HepG2 (cell line): Measurements from ENCODE around the gene MEX3A. TPM values are rescaled to one million over a fixed set of nuclear protein-coding genes. Genes with fewer than 3 reads are reported as not detected.

Source experiments
- EEA1 ChIP-seq: sonication (generic); formaldehyde crosslinking; IDR thresholded peaks from 2 replicates; pipeline ENCODE4 v1.5.1; 2020; ENCODE audit warnings: mild to moderate bottlenecking, missing genetic modification reagents, borderline replicate concordance
- GLI4 ChIP-seq: sonication (generic); formaldehyde crosslinking; IDR thresholded peaks from 2 replicates; pipeline ENCODE4 v1.5.1; 2020; ENCODE audit warnings: missing genetic modification reagents, mild to moderate bottlenecking, moderate library complexity, borderline replicate concordance
- NCOA1 ChIP-seq: sonication (generic); formaldehyde crosslinking; IDR thresholded peaks from 2 replicates; pipeline ENCODE4 v1.9.0; 2021; ENCODE audit warnings: missing genetic modification reagents
- POLR2AphosphoS2 ChIP-seq: IDR thresholded peaks from 2 replicates; pipeline ENCODE4 v1.6.1; 2011; ENCODE audit warnings: low read depth, low read length, improper control_type of control experiment
- POLR2G ChIP-seq: fragments of 200-400 bp; formaldehyde crosslinking; IDR thresholded peaks from 2 replicates; pipeline ENCODE4 v1.6.1; 2018; ENCODE audit warnings: mild to moderate bottlenecking, low read depth, low read length, moderate library complexity
- TOE1 ChIP-seq: sonication (generic); formaldehyde crosslinking; IDR thresholded peaks from 2 replicates; pipeline ENCODE4 v1.4.0; 2020; ENCODE audit warnings: mild to moderate bottlenecking, missing genetic modification reagents
- ZFP37 ChIP-seq: sonication (generic); formaldehyde crosslinking; IDR thresholded peaks from 2 replicates; pipeline ENCODE4 v1.4.0; 2020; ENCODE audit warnings: missing genetic modification reagents, borderline replicate concordance
- ZNF280D ChIP-seq: sonication (generic); formaldehyde crosslinking; IDR thresholded peaks from 2 replicates; pipeline ENCODE4 v1.5.1; 2020; ENCODE audit warnings: mild to moderate bottlenecking, missing genetic modification reagents
- ZNF451 ChIP-seq: sonication (generic); formaldehyde crosslinking; IDR thresholded peaks from 2 replicates; pipeline ENCODE4 v1.5.0; 2020; ENCODE audit warnings: mild to moderate bottlenecking, missing genetic modification reagents
- ZNF75D ChIP-seq: sonication (generic); formaldehyde crosslinking; IDR thresholded peaks from 2 replicates; pipeline ENCODE4 v1.8.1; 2023; ENCODE audit warnings: missing genetic modification reagents, mild to moderate bottlenecking, borderline replicate concordance
- polyA plus RNA-seq, 8 experiments: library from polyadenylated mRNA; depleted of rRNA in 3 of 8; stranded (reverse) in 7 of 8; unstranded in 1 of 8; fragments of >200 nt; fragmentation: Illumina TruSeq in 4 of 8; extraction: Trizol in 4 of 8; gene quantifications; 2 replicates each; pipeline versions ENCODE4 v1.2.1 to v1.2.3, GENCODE V29; 2011 to 2016; ENCODE audit warnings: low read depth in 4 of 8, missing spikeins in 1 of 8, mixed read lengths in 1 of 8; ENCODE audit not compliant: insufficient read depth in 1 of 8
- total RNA-seq, 5 experiments: library from RNA; depleted of rRNA; stranded (reverse); fragments of >200 nt; fragmentation: Illumina TruSeq; extraction: Trizol; gene quantifications; 2 replicates each; pipeline ENCODE4 v1.2.3, GENCODE V29; 2016; ENCODE audit warnings: low read depth in 1 of 5
- TF ChIP-seq, protein P1 (sequence below): sonication (generic); formaldehyde crosslinking; IDR thresholded peaks from 2 replicates; pipeline ENCODE4 v1.5.0; 2020; ENCODE audit warnings: mild to moderate bottlenecking, missing genetic modification reagents, borderline replicate concordance
- TF ChIP-seq, protein P2 (sequence below): sonication (generic); formaldehyde crosslinking; conservative IDR thresholded peaks from 2 replicates; pipeline ENCODE4 v1.8.0; 2022; ENCODE audit warnings: mild to moderate bottlenecking, moderate library complexity, missing genetic modification reagents
- TF ChIP-seq, protein P3 (sequence below): IDR thresholded peaks from 2 replicates; pipeline ENCODE4 v1.6.1; 2016; ENCODE audit warnings: low read depth, borderline replicate concordance
- TF ChIP-seq, protein P4 (sequence below): sonication (generic); formaldehyde crosslinking; IDR thresholded peaks from 2 replicates; pipeline ENCODE4 v1.4.0; 2020; ENCODE audit warnings: mild to moderate bottlenecking, missing genetic modification reagents, borderline replicate concordance
- TF ChIP-seq, protein P5 (sequence below): sonication (generic); formaldehyde crosslinking; IDR thresholded peaks from 2 replicates; pipeline ENCODE4 v1.5.0; 2020; ENCODE audit warnings: missing genetic modification reagents

MEX3A gene
- total and polyA plus RNA-seq, 2 of the 13 experiments (the other 11 are each of a cell fraction or from before 2014, with no cell fraction given) = 7.6 to 9.1 TPM

- TF ChIP-seq, protein P1, sequence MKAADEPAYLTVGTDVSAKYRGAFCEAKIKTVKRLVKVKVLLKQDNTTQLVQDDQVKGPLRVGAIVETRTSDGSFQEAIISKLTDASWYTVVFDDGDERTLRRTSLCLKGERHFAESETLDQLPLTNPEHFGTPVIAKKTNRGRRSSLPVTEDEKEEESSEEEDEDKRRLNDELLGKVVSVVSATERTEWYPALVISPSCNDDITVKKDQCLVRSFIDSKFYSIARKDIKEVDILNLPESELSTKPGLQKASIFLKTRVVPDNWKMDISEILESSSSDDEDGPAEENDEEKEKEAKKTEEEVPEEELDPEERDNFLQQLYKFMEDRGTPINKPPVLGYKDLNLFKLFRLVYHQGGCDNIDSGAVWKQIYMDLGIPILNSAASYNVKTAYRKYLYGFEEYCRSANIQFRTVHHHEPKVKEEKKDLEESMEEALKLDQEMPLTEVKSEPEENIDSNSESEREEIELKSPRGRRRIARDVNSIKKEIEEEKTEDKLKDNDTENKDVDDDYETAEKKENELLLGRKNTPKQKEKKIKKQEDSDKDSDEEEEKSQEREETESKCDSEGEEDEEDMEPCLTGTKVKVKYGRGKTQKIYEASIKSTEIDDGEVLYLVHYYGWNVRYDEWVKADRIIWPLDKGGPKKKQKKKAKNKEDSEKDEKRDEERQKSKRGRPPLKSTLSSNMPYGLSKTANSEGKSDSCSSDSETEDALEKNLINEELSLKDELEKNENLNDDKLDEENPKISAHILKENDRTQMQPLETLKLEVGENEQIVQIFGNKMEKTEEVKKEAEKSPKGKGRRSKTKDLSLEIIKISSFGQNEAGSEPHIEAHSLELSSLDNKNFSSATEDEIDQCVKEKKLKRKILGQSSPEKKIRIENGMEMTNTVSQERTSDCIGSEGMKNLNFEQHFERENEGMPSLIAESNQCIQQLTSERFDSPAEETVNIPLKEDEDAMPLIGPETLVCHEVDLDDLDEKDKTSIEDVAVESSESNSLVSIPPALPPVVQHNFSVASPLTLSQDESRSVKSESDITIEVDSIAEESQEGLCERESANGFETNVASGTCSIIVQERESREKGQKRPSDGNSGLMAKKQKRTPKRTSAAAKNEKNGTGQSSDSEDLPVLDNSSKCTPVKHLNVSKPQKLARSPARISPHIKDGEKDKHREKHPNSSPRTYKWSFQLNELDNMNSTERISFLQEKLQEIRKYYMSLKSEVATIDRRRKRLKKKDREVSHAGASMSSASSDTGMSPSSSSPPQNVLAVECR (CRISPR knock-in tag) = peak; percentile 32; the same call in 1 of the 2 replicates
- TF ChIP-seq POLR2AphosphoS2 (no peak), NCOA1 (CRISPR knock-in tag) (no peak), ZNF451 (no peak), ZFP37 (CRISPR knock-in tag) (no peak), GLI4 (no peak), TOE1 (no peak), EEA1 (CRISPR knock-in tag) (0 out of 2 replicates have a peak, but pooled peaks have one; percentile 48), ZNF75D (CRISPR knock-in tag) (no peak), POLR2G (no peak), ZNF280D (CRISPR knock-in tag) (0 out of 2 replicates have a peak, but pooled peaks have one; percentile 36)
- TF ChIP-seq, protein P2, sequence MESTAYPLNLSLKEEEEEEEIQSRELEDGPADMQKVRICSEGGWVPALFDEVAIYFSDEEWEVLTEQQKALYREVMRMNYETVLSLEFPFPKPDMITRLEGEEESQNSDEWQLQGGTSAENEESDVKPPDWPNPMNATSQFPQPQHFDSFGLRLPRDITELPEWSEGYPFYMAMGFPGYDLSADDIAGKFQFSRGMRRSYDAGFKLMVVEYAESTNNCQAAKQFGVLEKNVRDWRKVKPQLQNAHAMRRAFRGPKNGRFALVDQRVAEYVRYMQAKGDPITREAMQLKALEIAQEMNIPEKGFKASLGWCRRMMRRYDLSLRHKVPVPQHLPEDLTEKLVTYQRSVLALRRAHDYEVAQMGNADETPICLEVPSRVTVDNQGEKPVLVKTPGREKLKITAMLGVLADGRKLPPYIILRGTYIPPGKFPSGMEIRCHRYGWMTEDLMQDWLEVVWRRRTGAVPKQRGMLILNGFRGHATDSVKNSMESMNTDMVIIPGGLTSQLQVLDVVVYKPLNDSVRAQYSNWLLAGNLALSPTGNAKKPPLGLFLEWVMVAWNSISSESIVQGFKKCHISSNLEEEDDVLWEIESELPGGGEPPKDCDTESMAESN (CRISPR knock-in tag) = 0 out of 2 replicates have a peak, but pooled peaks have one; percentile 36
- TF ChIP-seq, protein P3, sequence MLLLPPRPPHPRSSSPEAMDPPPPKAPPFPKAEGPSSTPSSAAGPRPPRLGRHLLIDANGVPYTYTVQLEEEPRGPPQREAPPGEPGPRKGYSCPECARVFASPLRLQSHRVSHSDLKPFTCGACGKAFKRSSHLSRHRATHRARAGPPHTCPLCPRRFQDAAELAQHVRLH (CRISPR knock-in tag) = no peak
- TF ChIP-seq, protein P4, sequence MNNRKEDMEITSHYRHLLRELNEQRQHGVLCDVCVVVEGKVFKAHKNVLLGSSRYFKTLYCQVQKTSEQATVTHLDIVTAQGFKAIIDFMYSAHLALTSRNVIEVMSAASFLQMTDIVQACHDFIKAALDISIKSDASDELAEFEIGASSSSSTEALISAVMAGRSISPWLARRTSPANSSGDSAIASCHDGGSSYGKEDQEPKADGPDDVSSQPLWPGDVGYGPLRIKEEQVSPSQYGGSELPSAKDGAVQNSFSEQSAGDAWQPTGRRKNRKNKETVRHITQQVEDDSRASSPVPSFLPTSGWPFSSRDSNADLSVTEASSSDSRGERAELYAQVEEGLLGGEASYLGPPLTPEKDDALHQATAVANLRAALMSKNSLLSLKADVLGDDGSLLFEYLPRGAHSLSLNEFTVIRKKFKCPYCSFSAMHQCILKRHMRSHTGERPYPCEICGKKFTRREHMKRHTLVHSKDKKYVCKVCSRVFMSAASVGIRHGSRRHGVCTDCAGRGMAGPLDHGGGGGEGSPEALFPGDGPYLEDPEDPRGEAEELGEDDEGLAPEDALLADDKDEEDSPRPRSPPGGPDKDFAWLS (CRISPR knock-in tag) = no peak
- TF ChIP-seq, protein P5, sequence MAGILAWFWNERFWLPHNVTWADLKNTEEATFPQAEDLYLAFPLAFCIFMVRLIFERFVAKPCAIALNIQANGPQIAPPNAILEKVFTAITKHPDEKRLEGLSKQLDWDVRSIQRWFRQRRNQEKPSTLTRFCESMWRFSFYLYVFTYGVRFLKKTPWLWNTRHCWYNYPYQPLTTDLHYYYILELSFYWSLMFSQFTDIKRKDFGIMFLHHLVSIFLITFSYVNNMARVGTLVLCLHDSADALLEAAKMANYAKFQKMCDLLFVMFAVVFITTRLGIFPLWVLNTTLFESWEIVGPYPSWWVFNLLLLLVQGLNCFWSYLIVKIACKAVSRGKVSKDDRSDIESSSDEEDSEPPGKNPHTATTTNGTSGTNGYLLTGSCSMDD (CRISPR knock-in tag) = no peak
Observed at GRCh38 chr1:156081180-156081916, 917 bp downstream of the MEX3A start (continued).
